Measurements from ENCODE around the gene NYNRIN. TPM values are rescaled to one million over a fixed set of nuclear protein-coding genes. Genes with fewer than 3 reads are reported as not detected.

Gene NYNRIN
- polyA plus RNA-seq, 3 donors, result 0.18 to 0.84 (median 0.40) TPM

DNA sequence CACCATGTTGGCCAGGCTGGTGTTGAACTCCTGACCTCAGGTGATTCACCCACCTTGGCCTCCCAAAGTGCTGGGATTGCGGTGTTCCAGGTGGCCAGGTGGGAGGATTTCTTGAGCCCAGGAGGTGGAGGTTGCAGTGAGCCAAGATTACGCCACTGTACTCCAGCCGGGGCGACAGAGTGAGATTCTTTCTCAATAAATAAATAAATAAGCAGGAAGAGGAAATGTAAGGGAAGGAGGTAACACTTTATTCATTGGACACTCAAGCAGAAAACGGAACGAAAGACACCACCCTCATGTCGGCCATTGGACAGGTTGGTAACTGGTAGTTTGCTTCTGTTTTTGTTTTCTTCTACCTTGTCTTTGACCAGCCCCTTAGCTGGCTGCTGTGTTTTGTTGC is 43.8 kb upstream of the NYNRIN start:
- Histone ChIP-seq H2AFZ (ENCODE audit: insufficient read depth, low read depth, low read length, poor library complexity, severe bottlenecking) (no peak overlapping the region), H3K4me2 (replicated peaks; ENCODE audit: extremely low read depth, low read length, poor library complexity, severe bottlenecking) (no peak overlapping the region), H3K9me3 (replicated peaks in 1 of 2; ENCODE audit: control insufficient read depth in 1 of 2, insufficient read depth in 1 of 2, low read length in 2 of 2) (no peaks in the 10 kb centered on the region), H4K20me1 (ENCODE audit: insufficient read depth, low read length) (no peaks in the 10 kb centered on the region), H3K36me3 (replicated peaks in 1 of 2; ENCODE audit: control insufficient read depth in 1 of 2, insufficient read depth in 2 of 2, low read length in 2 of 2) (no peaks in the 10 kb centered on the region), H3K4me1 (ENCODE audit: control insufficient read depth in 1 of 2, insufficient read depth in 2 of 2, low read length in 2 of 2) (peaks cover 11 to 13% of the 10 kb centered on the region in 2 donors), H3K4me3 (replicated peaks in 1 of 3; ENCODE audit: low read depth in 2 of 3, low read length in 3 of 3) (no peak overlapping the region), H3K27me3 (ENCODE audit: control insufficient read depth in 2 of 2, insufficient read depth in 2 of 2, low read length in 2 of 2) (no peaks in the 10 kb centered on the region), H3K79me2 (ENCODE audit: insufficient read depth, low read length) (no peaks in the 10 kb centered on the region), H3K27ac (ENCODE audit: low read depth in 1 of 2, low read length in 2 of 2) (no peak overlapping the region), H3K9ac (ENCODE audit: insufficient read depth, low read length, poor library complexity, severe bottlenecking) (no peak overlapping the region)
- Mint-ChIP-seq H3K27me3 (ENCODE audit: low read depth in 3 of 3) (peaks cover 2 to 14% (median 11%) of the 10 kb centered on the region in 3 donors), H3K4me1 (peaks cover 16% of the 10 kb centered on the region), H3K4me3 (no peak overlapping the region), H3K36me3 (no peaks in the 10 kb centered on the region), H3K9me3 (peaks cover 0 to 1% (median 0%) of the 10 kb centered on the region in 7 donors), H3K27ac (peak overlapping the region in 1 of 7 donors; percentile 45)
- intact Hi-C loops (cut with micrococcal nuclease), result no loop called here
- no peak for DNase-seq
- TF ChIP-seq, protein P1, sequence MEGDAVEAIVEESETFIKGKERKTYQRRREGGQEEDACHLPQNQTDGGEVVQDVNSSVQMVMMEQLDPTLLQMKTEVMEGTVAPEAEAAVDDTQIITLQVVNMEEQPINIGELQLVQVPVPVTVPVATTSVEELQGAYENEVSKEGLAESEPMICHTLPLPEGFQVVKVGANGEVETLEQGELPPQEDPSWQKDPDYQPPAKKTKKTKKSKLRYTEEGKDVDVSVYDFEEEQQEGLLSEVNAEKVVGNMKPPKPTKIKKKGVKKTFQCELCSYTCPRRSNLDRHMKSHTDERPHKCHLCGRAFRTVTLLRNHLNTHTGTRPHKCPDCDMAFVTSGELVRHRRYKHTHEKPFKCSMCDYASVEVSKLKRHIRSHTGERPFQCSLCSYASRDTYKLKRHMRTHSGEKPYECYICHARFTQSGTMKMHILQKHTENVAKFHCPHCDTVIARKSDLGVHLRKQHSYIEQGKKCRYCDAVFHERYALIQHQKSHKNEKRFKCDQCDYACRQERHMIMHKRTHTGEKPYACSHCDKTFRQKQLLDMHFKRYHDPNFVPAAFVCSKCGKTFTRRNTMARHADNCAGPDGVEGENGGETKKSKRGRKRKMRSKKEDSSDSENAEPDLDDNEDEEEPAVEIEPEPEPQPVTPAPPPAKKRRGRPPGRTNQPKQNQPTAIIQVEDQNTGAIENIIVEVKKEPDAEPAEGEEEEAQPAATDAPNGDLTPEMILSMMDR (IDR thresholded peaks at IDR 0.05), result no peak
- no CpG with 5 or more reads among the region's 7 CpGs for WGBS (ENCODE audit: insufficient coverage)

DNA sequence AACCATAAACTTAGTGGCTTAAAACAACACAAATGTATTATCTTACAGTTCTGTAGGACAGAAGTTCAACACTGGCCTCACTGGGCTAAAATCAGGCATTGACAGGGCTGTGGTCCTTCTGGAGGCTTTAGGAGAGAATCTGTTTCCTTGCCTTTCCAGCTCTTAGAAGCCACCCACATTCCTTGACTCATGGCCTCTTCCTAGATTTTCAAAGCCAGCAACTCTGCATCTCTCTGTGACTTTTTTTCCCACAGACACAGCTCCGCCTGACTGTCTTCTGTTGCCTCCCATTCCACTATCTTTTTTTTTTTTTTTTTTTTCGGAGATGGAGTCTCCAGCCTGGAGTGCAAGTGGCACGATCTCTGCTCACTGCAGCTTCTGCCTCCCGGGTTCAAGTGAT is 42.6 kb upstream of the NYNRIN start:
- Histone ChIP-seq H3K4me3 (replicated peaks in 1 of 3; ENCODE audit: low read depth in 2 of 3, low read length in 3 of 3) (no peak overlapping the region), H3K36me3 (replicated peaks in 1 of 2; ENCODE audit: control insufficient read depth in 1 of 2, insufficient read depth in 2 of 2, low read length in 2 of 2) (no peaks in the 10 kb centered on the region), H4K20me1 (ENCODE audit: insufficient read depth, low read length) (no peaks in the 10 kb centered on the region), H3K4me2 (replicated peaks; ENCODE audit: extremely low read depth, low read length, poor library complexity, severe bottlenecking) (no peak overlapping the region), H3K9me3 (replicated peaks in 1 of 2; ENCODE audit: control insufficient read depth in 1 of 2, insufficient read depth in 1 of 2, low read length in 2 of 2) (no peaks in the 10 kb centered on the region), H3K4me1 (ENCODE audit: control insufficient read depth in 1 of 2, insufficient read depth in 2 of 2, low read length in 2 of 2) (peaks cover 11 to 13% of the 10 kb centered on the region in 2 donors), H2AFZ (ENCODE audit: insufficient read depth, low read depth, low read length, poor library complexity, severe bottlenecking) (no peak overlapping the region), H3K27me3 (ENCODE audit: control insufficient read depth in 2 of 2, insufficient read depth in 2 of 2, low read length in 2 of 2) (no peaks in the 10 kb centered on the region), H3K27ac (ENCODE audit: low read depth in 1 of 2, low read length in 2 of 2) (no peak overlapping the region), H3K9ac (ENCODE audit: insufficient read depth, low read length, poor library complexity, severe bottlenecking) (no peak overlapping the region), H3K79me2 (ENCODE audit: insufficient read depth, low read length) (no peaks in the 10 kb centered on the region)
- Mint-ChIP-seq H3K36me3 (no peaks in the 10 kb centered on the region), H3K4me1 (peaks cover 18% of the 10 kb centered on the region), H3K27ac (no peak overlapping the region), H3K4me3 (no peak overlapping the region), H3K27me3 (ENCODE audit: low read depth in 3 of 3) (peaks cover 1 to 9% (median 3%) of the 10 kb centered on the region in 3 donors), H3K9me3 (no peaks in the 10 kb centered on the region)
- WGBS (ENCODE audit: insufficient coverage), result 94% methylated on average over 3 of the region's 4 CpGs
- no peak for DNase-seq
- intact Hi-C loops (cut with micrococcal nuclease), result no loop called here
- TF ChIP-seq, protein P1 (IDR thresholded peaks at IDR 0.05), result no peak

Measured in CD14-positive monocyte (primary cell).